ENCODE measurements around the gene STAT6. TPM values are rescaled to one million over a fixed set of nuclear protein-coding genes. Genes with fewer than 3 reads are reported as not detected.

Gene STAT6
- total and polyA plus RNA-seq, 2 donors (not counting 1 experiment from before 2014, with no cell fraction given), result 544 to 736 TPM

DNA sequence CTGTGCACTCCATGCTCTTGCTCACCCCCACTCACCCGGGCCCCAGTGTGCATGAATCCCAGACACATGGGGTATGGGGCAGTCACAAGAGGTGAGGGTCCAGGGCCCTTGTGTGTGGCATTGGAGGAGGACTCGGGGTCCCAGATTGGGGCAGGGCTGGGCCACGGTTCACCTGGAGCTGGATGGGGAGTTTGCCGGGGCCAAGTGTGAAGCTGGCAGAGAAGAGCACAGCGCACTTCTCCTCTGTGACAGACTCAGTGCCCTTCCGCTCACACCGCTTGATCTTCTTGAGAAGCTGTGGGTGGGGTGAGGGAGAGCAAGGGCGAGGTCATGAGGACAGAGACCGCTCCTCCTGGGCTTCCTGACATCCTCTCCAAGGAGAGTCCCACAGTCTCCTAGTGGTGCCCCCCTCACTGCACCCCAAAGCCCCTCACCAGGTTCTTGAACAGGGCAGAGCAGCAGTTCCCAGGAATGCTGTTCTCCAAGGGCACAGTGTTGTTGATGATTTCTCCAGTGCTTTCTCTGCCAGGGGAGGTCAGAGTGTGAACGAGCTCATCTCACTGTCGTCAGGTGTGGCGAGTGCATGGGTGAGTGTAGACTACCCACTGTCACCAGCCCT lies 6.8 kb downstream of the STAT6 start:
- peaks cover 52% of the 10 kb centered on the region for H3K79me2 ChIP-seq (ENCODE audit: control insufficient read depth, insufficient read depth, low read length)
- DNase-seq (peak; percentile 17), ATAC-seq (ENCODE audit: low read depth) (no peak)
- intact Hi-C loops (cut with micrococcal nuclease), result no loop called here
- no peaks in the 10 kb centered on the region for H3K9me3 Mint-ChIP-seq (ENCODE audit: insufficient read depth)
- H3K27ac ChIP-seq (ENCODE audit: low read length in 2 of 2), result no peak overlapping the region
- no peaks in the 10 kb centered on the region for H3K27me3 Mint-ChIP-seq
- H3K4me3 ChIP-seq (ENCODE audit: control extremely low read depth in 1 of 5, extremely low read depth in 1 of 5, insufficient read depth in 1 of 5, low read depth in 2 of 5, low read length in 4 of 5), result no peak overlapping the region
- H2AFZ ChIP-seq (ENCODE audit: insufficient read depth, low read depth, low read length, poor library complexity, severe bottlenecking), result no peak overlapping the region
- peaks cover 74% of the 10 kb centered on the region for H4K20me1 ChIP-seq (ENCODE audit: control insufficient read depth, insufficient read depth, low read length, poor library complexity, severe bottlenecking)
- H3K4me1 Mint-ChIP-seq, result peaks cover 39% of the 10 kb centered on the region
- 100% methylated on average over 6 of the region's 12 CpGs for WGBS (ENCODE audit: insufficient coverage)
- H3K27ac Mint-ChIP-seq, result peak overlapping the region; percentile 20
- ChIA-PET CTCF (interaction anchor here (1.4 to 18.5 kb wide), 4 partner anchors 11 to 73 kb away, joined by 3 to 406 read pairs (median 126); partner anchors contain the start of genes NAB2 and NEMP1), POLR2A (interaction anchor here (1.6 to 2.0 kb wide), 2 partner anchors 10 to 16 kb away, joined by 3 to 5 read pairs; partner anchors contain the start of gene NAB2)
- no peak overlapping the region for H3K4me3 Mint-ChIP-seq
- H3K4me1 ChIP-seq (ENCODE audit: control insufficient read depth in 2 of 2, insufficient read depth in 2 of 2, low read length in 2 of 2), result peaks cover 9 to 25% of the 10 kb centered on the region in 2 donors
- no peaks in the 10 kb centered on the region for H3K27me3 ChIP-seq (replicated peaks in 1 of 4; ENCODE audit: control extremely low read depth in 1 of 4, control insufficient read depth in 3 of 4, insufficient read depth in 4 of 4, low read length in 3 of 4)
- H3K36me3 ChIP-seq (replicated peaks in 1 of 2; ENCODE audit: control extremely low read depth in 1 of 2, control insufficient read depth in 1 of 2, extremely low read depth in 1 of 2, insufficient read depth in 2 of 2, low read length in 1 of 2), result peaks cover 2 to 79% of the 10 kb centered on the region in 2 experiments
- H3K4me2 ChIP-seq (replicated peaks; ENCODE audit: low read depth, low read length, poor library complexity, severe bottlenecking), result no peak overlapping the region
- no peaks in the 10 kb centered on the region for H3K9me3 ChIP-seq (ENCODE audit: control extremely low read depth in 1 of 3, control insufficient read depth in 2 of 3, insufficient read depth in 1 of 3, low read length in 2 of 3)
- no peak for TF ChIP-seq EZH2 (IDR thresholded peaks at IDR 0.05; ENCODE audit: borderline replicate concordance, insufficient read depth, low read depth, low read length, poor library complexity, severe bottlenecking)
- TF ChIP-seq, protein P1, sequence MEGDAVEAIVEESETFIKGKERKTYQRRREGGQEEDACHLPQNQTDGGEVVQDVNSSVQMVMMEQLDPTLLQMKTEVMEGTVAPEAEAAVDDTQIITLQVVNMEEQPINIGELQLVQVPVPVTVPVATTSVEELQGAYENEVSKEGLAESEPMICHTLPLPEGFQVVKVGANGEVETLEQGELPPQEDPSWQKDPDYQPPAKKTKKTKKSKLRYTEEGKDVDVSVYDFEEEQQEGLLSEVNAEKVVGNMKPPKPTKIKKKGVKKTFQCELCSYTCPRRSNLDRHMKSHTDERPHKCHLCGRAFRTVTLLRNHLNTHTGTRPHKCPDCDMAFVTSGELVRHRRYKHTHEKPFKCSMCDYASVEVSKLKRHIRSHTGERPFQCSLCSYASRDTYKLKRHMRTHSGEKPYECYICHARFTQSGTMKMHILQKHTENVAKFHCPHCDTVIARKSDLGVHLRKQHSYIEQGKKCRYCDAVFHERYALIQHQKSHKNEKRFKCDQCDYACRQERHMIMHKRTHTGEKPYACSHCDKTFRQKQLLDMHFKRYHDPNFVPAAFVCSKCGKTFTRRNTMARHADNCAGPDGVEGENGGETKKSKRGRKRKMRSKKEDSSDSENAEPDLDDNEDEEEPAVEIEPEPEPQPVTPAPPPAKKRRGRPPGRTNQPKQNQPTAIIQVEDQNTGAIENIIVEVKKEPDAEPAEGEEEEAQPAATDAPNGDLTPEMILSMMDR (IDR thresholded peaks at IDR 0.05), result no peak
- H3K9ac ChIP-seq (ENCODE audit: low read length), result no peak overlapping the region

- DNase-seq (peak; percentile 10), ATAC-seq (ENCODE audit: low read depth) (no peak)
- ChIA-PET POLR2A (interaction anchor here (0.9 to 2.0 kb wide), 3 partner anchors 8 to 15 kb away, joined by 3 to 5 read pairs (median 5); partner anchors contain the start of gene NAB2), CTCF (interaction anchor here (1.4 to 18.5 kb wide), 4 partner anchors 10 to 73 kb away, joined by 3 to 406 read pairs (median 126); partner anchors contain the start of genes NAB2 and NEMP1)
- Histone ChIP-seq H3K9ac (ENCODE audit: low read length) (no peak overlapping the region), H4K20me1 (ENCODE audit: control insufficient read depth, insufficient read depth, low read length, poor library complexity, severe bottlenecking) (peaks cover 74% of the 10 kb centered on the region), H3K9me3 (ENCODE audit: control extremely low read depth in 1 of 3, control insufficient read depth in 2 of 3, insufficient read depth in 1 of 3, low read length in 2 of 3) (no peaks in the 10 kb centered on the region), H3K27me3 (replicated peaks in 1 of 4; ENCODE audit: control extremely low read depth in 1 of 4, control insufficient read depth in 3 of 4, insufficient read depth in 4 of 4, low read length in 3 of 4) (no peaks in the 10 kb centered on the region), H3K4me2 (replicated peaks; ENCODE audit: low read depth, low read length, poor library complexity, severe bottlenecking) (no peak overlapping the region), H3K36me3 (replicated peaks in 1 of 2; ENCODE audit: control extremely low read depth in 1 of 2, control insufficient read depth in 1 of 2, extremely low read depth in 1 of 2, insufficient read depth in 2 of 2, low read length in 1 of 2) (peaks cover 2 to 81% of the 10 kb centered on the region in 2 experiments), H3K79me2 (ENCODE audit: control insufficient read depth, insufficient read depth, low read length) (peaks cover 54% of the 10 kb centered on the region), H2AFZ (ENCODE audit: insufficient read depth, low read depth, low read length, poor library complexity, severe bottlenecking) (no peak overlapping the region), H3K4me1 (ENCODE audit: control insufficient read depth in 2 of 2, insufficient read depth in 2 of 2, low read length in 2 of 2) (peaks cover 7 to 19% of the 10 kb centered on the region in 2 donors), H3K4me3 (ENCODE audit: control extremely low read depth in 1 of 5, extremely low read depth in 1 of 5, insufficient read depth in 1 of 5, low read depth in 2 of 5, low read length in 4 of 5) (no peak overlapping the region), H3K27ac (ENCODE audit: low read length in 2 of 2) (no peak overlapping the region)
- Mint-ChIP-seq H3K4me1 (peaks cover 37% of the 10 kb centered on the region), H3K27ac (peak overlapping the region; percentile 15), H3K27me3 (no peaks in the 10 kb centered on the region), H3K9me3 (ENCODE audit: insufficient read depth) (no peaks in the 10 kb centered on the region), H3K4me3 (no peak overlapping the region)
- TF ChIP-seq, protein P1 (IDR thresholded peaks at IDR 0.05), result no peak
- TF ChIP-seq EZH2 (IDR thresholded peaks at IDR 0.05; ENCODE audit: borderline replicate concordance, insufficient read depth, low read depth, low read length, poor library complexity, severe bottlenecking), result no peak
- WGBS (ENCODE audit: insufficient coverage), result 100% methylated on average over 4 of the region's 7 CpGs
- intact Hi-C loops (cut with micrococcal nuclease), result no loop called here
These were observed 7.3 kb downstream of the STAT6 start for GRCh38 chr12:57103856-57104255.

Measured in B cell (primary cell).